NB4 (cell line): Measurements from ENCODE around the gene LRG1.

Source experiments
- CTCF ChIP-seq: IDR thresholded peaks from one replicate; pipeline ENCODE4 v1.5.1; 2012; ENCODE audit warnings: low read depth, low read length
- MYC ChIP-seq: IDR thresholded peaks from 2 replicates; pipeline ENCODE4 v1.6.1; 2011; ENCODE audit warnings: low read depth, low read length
- POLR2A ChIP-seq: IDR thresholded peaks from 2 replicates; pipeline ENCODE4 v1.6.1; 2011; ENCODE audit warnings: mild to moderate bottlenecking; ENCODE audit not compliant: insufficient read length; ENCODE audit errors: extremely low read depth

GRCh38 chr19:4539169-4539692 is 605 bp downstream of the LRG1 start:
- TF ChIP-seq CTCF (no peak), POLR2A (no peak), MYC (no peak)
